DND-41 (cell line): ENCODE results near the gene RANBP3L.

Experiments
- ATAC-seq: fragments of 200-7000 bp; cut with Tn5 transposase; 3 replicates; pipeline ENCODE4 v1.9.1; 2021; ENCODE audit warnings: low read depth; ENCODE audit not compliant: insufficient read depth
- DNase-seq: peaks from one replicate; pipeline ENCODE4 v3.0.0-alpha.2; 2020
- H2AFZ ChIP-seq: 2 replicates; pipeline ENCODE4 v1.6.0; 2012; ENCODE audit warnings: low read depth, low read length
- H3K27ac ChIP-seq: 2 replicates; pipeline ENCODE4 v1.5.1; 2012; ENCODE audit warnings: low read length, inconsistent platforms
- H3K27me3 ChIP-seq: fragments of 200-600 bp; sonication (generic); 2 replicates; pipeline ENCODE4 v1.6.0; 2012; ENCODE audit warnings: low read length, mild to moderate bottlenecking, inconsistent platforms; ENCODE audit not compliant: insufficient read depth, poor library complexity
- H3K36me3 ChIP-seq: 2 replicates; pipeline ENCODE4 v1.5.1; 2012; ENCODE audit warnings: low read length, inconsistent platforms; ENCODE audit not compliant: insufficient read depth
- H3K4me1 ChIP-seq: 2 replicates; pipeline ENCODE4 v1.5.1; 2012; ENCODE audit warnings: mild to moderate bottlenecking, low read length; ENCODE audit not compliant: insufficient read depth
- H3K4me2 ChIP-seq: 2 replicates; pipeline ENCODE4 v1.6.0; 2012; ENCODE audit warnings: mild to moderate bottlenecking, moderate library complexity, low read length, inconsistent platforms; ENCODE audit not compliant: insufficient read depth
- H3K4me3 ChIP-seq, 2 experiments: fragments of 200-600 bp in 1 of 2; shearing (Covaris generic) in 1 of 2; 2 replicates each; pipeline ENCODE4 v1.5.1; 2012 to 2016; ENCODE audit warnings: inconsistent platforms in 2 of 2, low read length in 2 of 2, mild to moderate bottlenecking in 2 of 2, low read depth in 1 of 2, moderate library complexity in 1 of 2
- H3K79me2 ChIP-seq: 2 replicates; pipeline ENCODE4 v1.6.0; 2012; ENCODE audit warnings: low read length, inconsistent platforms; ENCODE audit not compliant: insufficient read depth
- H3K9ac ChIP-seq: 2 replicates; pipeline ENCODE4 v1.6.0; 2012; ENCODE audit warnings: low read depth, mild to moderate bottlenecking, inconsistent platforms, low read length, moderate library complexity
- H3K9me3 ChIP-seq: 2 replicates; pipeline ENCODE4 v1.5.1; 2012; ENCODE audit warnings: low read length, moderate library complexity, mild to moderate bottlenecking, inconsistent platforms; ENCODE audit not compliant: insufficient read depth, severe bottlenecking
- H4K20me1 ChIP-seq: 2 replicates; pipeline ENCODE4 v1.6.0; 2012; ENCODE audit warnings: low read length; ENCODE audit not compliant: insufficient read depth
- CTCF ChIP-seq: IDR thresholded peaks from 2 replicates; pipeline ENCODE4 v1.5.1; 2012; ENCODE audit warnings: borderline replicate concordance, low read length, moderate library complexity, mild to moderate bottlenecking; ENCODE audit not compliant: poor library complexity, severe bottlenecking; ENCODE audit errors: extremely low read depth
- EZH2 ChIP-seq: IDR thresholded peaks from 3 replicates; pipeline ENCODE4 v1.6.1; 2012; ENCODE audit warnings: borderline replicate concordance, low read depth, mild to moderate bottlenecking, moderate library complexity, low read length, inconsistent platforms; ENCODE audit not compliant: severe bottlenecking

The RANBP3L gene

GRCh38 chr5:36264202-36264760 is 37.4 kb downstream of the RANBP3L start:
- H3K79me2 ChIP-seq, result no peaks in the 10 kb centered on the region
- H3K4me3 ChIP-seq, result no peak overlapping the region
- TF ChIP-seq EZH2 (no peak), CTCF (no peak)
- no peaks in the 10 kb centered on the region for H4K20me1 ChIP-seq
- H3K9me3 ChIP-seq, result no peaks in the 10 kb centered on the region
- no peak overlapping the region for H3K4me2 ChIP-seq
- ATAC-seq (no peak), DNase-seq (no peak)
- peaks cover 10% of the 10 kb centered on the region for H3K27me3 ChIP-seq
- no peaks in the 10 kb centered on the region for H3K36me3 ChIP-seq
- H3K4me1 ChIP-seq, result no peaks in the 10 kb centered on the region
- H2AFZ ChIP-seq, result no peak overlapping the region
- H3K27ac ChIP-seq, result no peak overlapping the region
- no peak overlapping the region for H3K9ac ChIP-seq

DNA sequence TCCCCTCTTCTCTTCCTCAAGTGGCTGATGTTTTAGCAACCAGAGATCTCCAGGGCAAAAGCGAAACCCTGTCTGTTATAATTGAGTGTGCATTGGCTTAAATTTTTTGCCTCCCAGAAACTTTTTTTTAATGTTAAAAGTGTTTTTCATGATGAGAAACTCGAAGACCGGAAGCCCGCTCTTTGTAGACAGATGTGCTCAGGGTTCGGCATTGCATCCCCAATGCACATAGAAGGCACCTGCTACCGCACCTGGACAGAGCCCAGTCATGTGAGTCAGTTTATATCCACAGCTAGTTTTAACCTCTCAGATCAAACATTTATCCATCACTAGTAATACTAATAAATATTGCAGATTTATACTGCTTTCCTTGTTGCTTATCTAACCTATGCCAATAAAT is 40.5 kb downstream of the RANBP3L start:
- H3K4me2 ChIP-seq, result no peak overlapping the region
- H3K79me2 ChIP-seq, result no peaks in the 10 kb centered on the region
- H3K9ac ChIP-seq, result no peak overlapping the region
- H3K36me3 ChIP-seq, result no peaks in the 10 kb centered on the region
- H3K27me3 ChIP-seq, result peaks cover 13% of the 10 kb centered on the region
- H2AFZ ChIP-seq, result no peak overlapping the region
- no peaks in the 10 kb centered on the region for H3K9me3 ChIP-seq
- H3K4me1 ChIP-seq, result no peaks in the 10 kb centered on the region
- ATAC-seq (no peak), DNase-seq (no peak)
- H3K4me3 ChIP-seq, result no peak overlapping the region
- TF ChIP-seq CTCF (no peak), EZH2 (no peak)
- no peaks in the 10 kb centered on the region for H4K20me1 ChIP-seq
- H3K27ac ChIP-seq, result no peak overlapping the region

- no peak overlapping the region for H3K27ac ChIP-seq
- no peaks in the 10 kb centered on the region for H3K9me3 ChIP-seq
- H3K4me2 ChIP-seq, result no peak overlapping the region
- no peaks in the 10 kb centered on the region for H3K4me1 ChIP-seq
- no peaks in the 10 kb centered on the region for H3K36me3 ChIP-seq
- DNase-seq, result no peak
- H3K4me3 ChIP-seq, result no peak overlapping the region
- no peak overlapping the region for H2AFZ ChIP-seq
- H3K27me3 ChIP-seq, result peaks cover 9% of the 10 kb centered on the region
- ATAC-seq, result no peak
- no peaks in the 10 kb centered on the region for H4K20me1 ChIP-seq
- H3K79me2 ChIP-seq, result no peaks in the 10 kb centered on the region
- no peak overlapping the region for H3K9ac ChIP-seq
- no peak for TF ChIP-seq EZH2
- TF ChIP-seq CTCF, result no peak
Observed at GRCh38 chr5:36253575-36253974, 48.1 kb downstream of the RANBP3L start.
